ENCODE data around the gene TMEM51. TPM values are rescaled to one million over a fixed set of nuclear protein-coding genes. Genes with fewer than 3 reads are reported as not detected.
A peak's percentile ranks its signal among the peaks of the same experiment; 100 is the strongest.

The TMEM51 gene
- total and polyA plus RNA-seq, 2 of the 13 experiments (the other 11 are each of a cell fraction or from before 2014, with no cell fraction given), result 12.2 to 22.3 TPM

DNA sequence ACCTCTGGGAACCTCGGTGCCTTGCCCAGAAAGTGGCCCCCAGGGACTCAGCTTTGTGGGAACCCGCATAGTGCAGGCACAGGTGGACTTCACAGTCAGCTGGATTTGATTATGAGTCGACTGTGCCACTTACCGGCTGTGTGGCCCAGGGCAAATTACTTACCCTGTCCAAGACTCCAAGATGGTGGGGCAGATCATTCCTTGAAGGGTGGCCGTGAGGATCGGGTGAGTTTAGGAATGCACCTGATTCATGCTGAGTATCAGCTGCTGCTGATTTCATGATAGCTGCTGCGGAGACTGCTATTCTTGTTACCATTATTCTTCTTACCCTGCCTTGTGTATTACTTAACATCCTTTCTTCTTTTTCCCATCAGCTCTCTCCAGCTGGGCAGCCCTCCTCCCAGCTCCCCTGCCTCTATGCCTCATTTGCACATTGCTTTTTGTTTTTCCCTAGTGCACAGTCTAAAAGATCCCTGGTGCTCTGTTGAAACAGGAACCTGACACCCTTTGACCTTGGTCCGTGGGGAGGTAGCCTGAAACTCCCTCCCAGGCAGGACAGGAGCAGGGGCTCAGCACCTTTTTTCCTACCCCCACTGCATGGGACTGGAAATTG, 53.0 kb downstream of the TMEM51 start (continued):
- TF ChIP-seq, protein P1, sequence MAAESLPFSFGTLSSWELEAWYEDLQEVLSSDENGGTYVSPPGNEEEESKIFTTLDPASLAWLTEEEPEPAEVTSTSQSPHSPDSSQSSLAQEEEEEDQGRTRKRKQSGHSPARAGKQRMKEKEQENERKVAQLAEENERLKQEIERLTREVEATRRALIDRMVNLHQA (CRISPR knock-in tag; IDR thresholded peaks at IDR 0.05), result no peak
- TF ChIP-seq MAFF (IDR thresholded peaks at IDR 0.05; ENCODE audit: low read depth, low read length) (no peak), JDP2 (CRISPR knock-in tag; IDR thresholded peaks at IDR 0.05; ENCODE audit: borderline replicate concordance) (no peak), HNF4G (IDR thresholded peaks at IDR 0.05; ENCODE audit: borderline replicate concordance, low read depth, low read length) (peak; percentile 66; the same call in 1 of the 2 replicates), HNF4G (CRISPR knock-in tag; IDR thresholded peaks at IDR 0.05; ENCODE audit: borderline replicate concordance, low read depth) (no peak; the same call in 1 of the 2 replicates), FOXJ3 (CRISPR knock-in tag; IDR thresholded peaks at IDR 0.05; ENCODE audit: borderline replicate concordance) (peak; percentile 58; the same call in 1 of the 2 replicates), PLRG1 (conservative IDR thresholded peaks at IDR 0.05) (no peak), SMAD1 (CRISPR knock-in tag; IDR thresholded peaks at IDR 0.05; ENCODE audit: borderline replicate concordance, low read depth) (no peak), KDM6A (CRISPR knock-in tag; IDR thresholded peaks at IDR 0.05; ENCODE audit: low read depth) (peak; percentile 64; the same call in 1 of the 2 replicates), ZNF446 (CRISPR knock-in tag; IDR thresholded peaks at IDR 0.05) (no peak), ZNF30 (CRISPR knock-in tag; IDR thresholded peaks at IDR 0.05) (no peak), SOX13 (IDR thresholded peaks at IDR 0.05) (no peak), SOX13 (CRISPR knock-in tag; conservative IDR thresholded peaks at IDR 0.05 in 1 of 2, IDR thresholded peaks at IDR 0.05 in 1 of 2) (peak in 1 of 2 experiments; percentile 68; a peak in 2 of 4 replicates), ISX (CRISPR knock-in tag; conservative IDR thresholded peaks at IDR 0.05) (no peak), ESRRA (CRISPR knock-in tag; IDR thresholded peaks at IDR 0.05; ENCODE audit: low read depth) (peak; percentile 63; the same call in 1 of the 2 replicates), ZNF12 (CRISPR knock-in tag; IDR thresholded peaks at IDR 0.05) (no peak), CBX2 (IDR thresholded peaks at IDR 0.05; ENCODE audit: low read depth, low read length) (no peak), CBX2 (CRISPR knock-in tag; IDR thresholded peaks at IDR 0.05; ENCODE audit: low read depth) (no peak), ZNF10 (CRISPR knock-in tag; IDR thresholded peaks at IDR 0.05; ENCODE audit: borderline replicate concordance, low read depth) (no peak), ZNF878 (CRISPR knock-in tag; IDR thresholded peaks at IDR 0.05) (no peak), EP300 (IDR thresholded peaks at IDR 0.05; ENCODE audit: low read depth in 2 of 2, low read length in 2 of 2) (peak in 1 of 2 experiments; percentile 73; a peak in 2 of 4 replicates), EP300 (CRISPR knock-in tag; IDR thresholded peaks at IDR 0.05; ENCODE audit: borderline replicate concordance) (no peak), ARNT (IDR thresholded peaks at IDR 0.05) (no peak), PITX1 (CRISPR knock-in tag; IDR thresholded peaks at IDR 0.05) (peak; percentile 54; the same call in 1 of the 2 replicates), TCF7 (IDR thresholded peaks at IDR 0.05; ENCODE audit: low read depth) (peak; percentile 17; the same call in 1 of the 2 replicates), ZNF343 (CRISPR knock-in tag; IDR thresholded peaks at IDR 0.05) (0 out of 2 replicates have a peak, but pooled peaks have one; percentile 31), ZBTB7A (CRISPR knock-in tag; IDR thresholded peaks at IDR 0.05) (no peak)
- TF ChIP-seq, protein P2, sequence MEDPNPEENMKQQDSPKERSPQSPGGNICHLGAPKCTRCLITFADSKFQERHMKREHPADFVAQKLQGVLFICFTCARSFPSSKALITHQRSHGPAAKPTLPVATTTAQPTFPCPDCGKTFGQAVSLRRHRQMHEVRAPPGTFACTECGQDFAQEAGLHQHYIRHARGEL (CRISPR knock-in tag; IDR thresholded peaks at IDR 0.05), result no peak
- TF ChIP-seq, protein P3, sequence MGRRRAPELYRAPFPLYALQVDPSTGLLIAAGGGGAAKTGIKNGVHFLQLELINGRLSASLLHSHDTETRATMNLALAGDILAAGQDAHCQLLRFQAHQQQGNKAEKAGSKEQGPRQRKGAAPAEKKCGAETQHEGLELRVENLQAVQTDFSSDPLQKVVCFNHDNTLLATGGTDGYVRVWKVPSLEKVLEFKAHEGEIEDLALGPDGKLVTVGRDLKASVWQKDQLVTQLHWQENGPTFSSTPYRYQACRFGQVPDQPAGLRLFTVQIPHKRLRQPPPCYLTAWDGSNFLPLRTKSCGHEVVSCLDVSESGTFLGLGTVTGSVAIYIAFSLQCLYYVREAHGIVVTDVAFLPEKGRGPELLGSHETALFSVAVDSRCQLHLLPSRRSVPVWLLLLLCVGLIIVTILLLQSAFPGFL (CRISPR knock-in tag; IDR thresholded peaks at IDR 0.05), result no peak
- TF ChIP-seq, protein P4, sequence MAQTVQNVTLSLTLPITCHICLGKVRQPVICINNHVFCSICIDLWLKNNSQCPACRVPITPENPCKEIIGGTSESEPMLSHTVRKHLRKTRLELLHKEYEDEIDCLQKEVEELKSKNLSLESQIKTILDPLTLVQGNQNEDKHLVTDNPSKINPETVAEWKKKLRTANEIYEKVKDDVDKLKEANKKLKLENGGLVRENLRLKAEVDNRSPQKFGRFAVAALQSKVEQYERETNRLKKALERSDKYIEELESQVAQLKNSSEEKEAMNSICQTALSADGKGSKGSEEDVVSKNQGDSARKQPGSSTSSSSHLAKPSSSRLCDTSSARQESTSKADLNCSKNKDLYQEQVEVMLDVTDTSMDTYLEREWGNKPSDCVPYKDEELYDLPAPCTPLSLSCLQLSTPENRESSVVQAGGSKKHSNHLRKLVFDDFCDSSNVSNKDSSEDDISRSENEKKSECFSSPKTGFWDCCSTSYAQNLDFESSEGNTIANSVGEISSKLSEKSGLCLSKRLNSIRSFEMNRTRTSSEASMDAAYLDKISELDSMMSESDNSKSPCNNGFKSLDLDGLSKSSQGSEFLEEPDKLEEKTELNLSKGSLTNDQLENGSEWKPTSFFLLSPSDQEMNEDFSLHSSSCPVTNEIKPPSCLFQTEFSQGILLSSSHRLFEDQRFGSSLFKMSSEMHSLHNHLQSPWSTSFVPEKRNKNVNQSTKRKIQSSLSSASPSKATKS (CRISPR knock-in tag; IDR thresholded peaks at IDR 0.05), result no peak
